ENCODE measurements around the gene ZNF608.

ZNF608 gene

GRCh38 chr5:124752854-124753720 is 6.6 kb upstream of the ZNF608 start:
- WGBS, 2 donors (ENCODE audit: extremely low coverage in 2 of 2, insufficient read length in 2 of 2, insufficient replicate concordance in 1 of 2): no CpG with 5 or more reads among the region's 6 CpGs

GRCh38 chr5:124751031-124751430 is 4.6 kb upstream of the ZNF608 start:
- Histone ChIP-seq H2BK12ac (ENCODE audit: low read length) (no peak overlapping the region), H2BK15ac (ENCODE audit: low read length) (no peak overlapping the region), H3K4me2 (ENCODE audit: insufficient read depth, low read length, poor library complexity, severe bottlenecking) (no peak overlapping the region), H3K9me3 (replicated peaks in 1 of 2; ENCODE audit: control insufficient read depth in 2 of 2, insufficient read depth in 1 of 2, low read depth in 1 of 2, low read length in 2 of 2) (no peaks in the 10 kb centered on the region), H2AFZ (ENCODE audit: low read length) (no peak overlapping the region), H3K4me3 (ENCODE audit: low read length in 2 of 2) (no peak overlapping the region), H3K23ac (ENCODE audit: low read depth, low read length, poor library complexity) (no peak overlapping the region), H3K79me1 (ENCODE audit: low read depth, low read length) (no peaks in the 10 kb centered on the region), H3K9ac (ENCODE audit: low read depth, low read length, poor library complexity) (no peak overlapping the region), H3K36me3 (replicated peaks in 1 of 2; ENCODE audit: control insufficient read depth in 2 of 2, insufficient read depth in 2 of 2, low read length in 2 of 2) (no peaks in the 10 kb centered on the region), H3K27me3 (ENCODE audit: control insufficient read depth in 3 of 3, insufficient read depth in 3 of 3, low read depth in 1 of 3, low read length in 3 of 3) (no peaks in the 10 kb centered on the region), H3K4ac (ENCODE audit: low read length) (no peak overlapping the region), H3K4me1 (ENCODE audit: control insufficient read depth in 2 of 2, insufficient read depth in 1 of 2, low read depth in 1 of 2, low read length in 2 of 2) (peaks cover 3 to 17% of the 10 kb centered on the region in 2 donors), H2BK120ac (ENCODE audit: low read depth, low read length) (no peak overlapping the region), H3K27ac (replicated peaks; ENCODE audit: low read length) (no peak overlapping the region), H4K8ac (ENCODE audit: low read depth, low read length) (no peak overlapping the region), H2BK5ac (ENCODE audit: low read length) (no peak overlapping the region), H4K91ac (ENCODE audit: low read depth, low read length, poor library complexity) (no peak overlapping the region), H2AK5ac (ENCODE audit: low read depth, low read length) (no peak overlapping the region), H3K18ac (ENCODE audit: low read length) (no peak overlapping the region), H3K14ac (ENCODE audit: low read length) (no peak overlapping the region)
- no peak for DNase-seq (ENCODE audit: low spot score)
- no CpG with 5 or more reads among the region's 2 CpGs for WGBS, 2 donors (ENCODE audit: extremely low coverage in 2 of 2, insufficient read length in 2 of 2, insufficient replicate concordance in 1 of 2)

More at GRCh38 chr5:124752854-124753720, 6.6 kb upstream of the ZNF608 start:
- no peaks in the 10 kb centered on the region for H3K27me3 ChIP-seq (ENCODE audit: control insufficient read depth in 3 of 3, insufficient read depth in 3 of 3, low read depth in 1 of 3, low read length in 3 of 3)
- H3K4me3 ChIP-seq (ENCODE audit: low read length in 2 of 2): no peak overlapping the region
- H3K9ac ChIP-seq (ENCODE audit: low read depth, low read length, poor library complexity): no peak overlapping the region
- no peak overlapping the region for H3K4ac ChIP-seq (ENCODE audit: low read length)
- no peak overlapping the region for H3K18ac ChIP-seq (ENCODE audit: low read length)
- no peak for DNase-seq (ENCODE audit: low spot score)
- H4K91ac ChIP-seq (ENCODE audit: low read depth, low read length, poor library complexity): no peak overlapping the region
- no peak overlapping the region for H2AFZ ChIP-seq (ENCODE audit: low read length)
- H3K36me3 ChIP-seq (replicated peaks in 1 of 2; ENCODE audit: control insufficient read depth in 2 of 2, insufficient read depth in 2 of 2, low read length in 2 of 2): no peaks in the 10 kb centered on the region
- no peak overlapping the region for H2BK120ac ChIP-seq (ENCODE audit: low read depth, low read length)
- H4K8ac ChIP-seq (ENCODE audit: low read depth, low read length): no peak overlapping the region
- H3K4me2 ChIP-seq (ENCODE audit: insufficient read depth, low read length, poor library complexity, severe bottlenecking): no peak overlapping the region
- no peak overlapping the region for H2AK5ac ChIP-seq (ENCODE audit: low read depth, low read length)
- no peaks in the 10 kb centered on the region for H3K79me1 ChIP-seq (ENCODE audit: low read depth, low read length)
- H3K4me1 ChIP-seq (ENCODE audit: control insufficient read depth in 2 of 2, insufficient read depth in 1 of 2, low read depth in 1 of 2, low read length in 2 of 2): peaks cover 3 to 17% of the 10 kb centered on the region in 2 donors
- H2BK15ac ChIP-seq (ENCODE audit: low read length): no peak overlapping the region
- no peak overlapping the region for H2BK12ac ChIP-seq (ENCODE audit: low read length)
- no peak overlapping the region for H3K27ac ChIP-seq (replicated peaks; ENCODE audit: low read length)
- no peak overlapping the region for H2BK5ac ChIP-seq (ENCODE audit: low read length)
- H3K23ac ChIP-seq (ENCODE audit: low read depth, low read length, poor library complexity): no peak overlapping the region
- no peak overlapping the region for H3K14ac ChIP-seq (ENCODE audit: low read length)
- H3K9me3 ChIP-seq (replicated peaks in 1 of 2; ENCODE audit: control insufficient read depth in 2 of 2, insufficient read depth in 1 of 2, low read depth in 1 of 2, low read length in 2 of 2): no peaks in the 10 kb centered on the region

DNA sequence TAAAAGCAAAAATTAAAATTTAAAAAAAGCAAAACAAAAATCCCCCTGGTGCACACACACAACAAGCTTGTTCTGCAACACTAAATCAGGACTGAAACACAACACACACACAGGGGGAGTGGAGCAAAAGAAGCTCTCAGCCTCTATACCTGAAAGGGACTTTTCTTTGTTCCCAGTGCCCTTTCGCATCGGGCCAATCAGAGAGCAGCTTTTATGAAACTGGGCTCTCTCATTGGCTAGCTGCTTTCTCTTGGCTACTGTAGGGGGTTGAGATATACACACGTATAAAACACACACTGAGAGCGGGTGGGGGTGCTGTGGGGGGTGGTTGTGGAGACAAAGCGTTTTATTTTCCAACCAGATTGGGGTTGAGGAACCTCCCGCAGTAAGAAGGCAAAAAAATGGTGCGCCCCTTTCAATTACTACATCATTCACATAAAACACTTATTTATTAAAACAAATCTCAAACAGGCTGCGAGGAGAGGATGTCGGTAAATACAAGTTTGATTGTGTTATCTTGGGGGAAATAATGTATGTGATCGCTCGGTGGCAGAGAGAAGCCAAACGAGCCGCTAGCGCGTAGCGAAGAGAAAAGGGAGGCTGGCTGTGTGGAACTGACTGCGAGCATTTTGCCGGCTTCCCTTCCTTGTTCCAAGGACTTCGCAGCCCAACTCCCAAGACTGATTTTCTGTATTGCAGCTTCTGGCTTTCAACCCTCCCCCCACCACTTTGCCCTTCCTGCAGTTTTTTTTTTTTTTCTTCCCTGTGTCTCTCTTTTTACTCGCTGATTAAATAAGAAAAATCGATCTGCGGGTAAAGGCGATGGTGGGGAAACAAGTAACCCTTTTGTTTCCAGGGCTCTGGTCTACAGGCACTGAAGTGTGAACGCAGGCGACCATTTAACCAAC is 2.5 kb upstream of the ZNF608 start:
- Histone ChIP-seq H3K27me3 (ENCODE audit: control insufficient read depth in 3 of 3, insufficient read depth in 3 of 3, low read depth in 1 of 3, low read length in 3 of 3) (no peaks in the 10 kb centered on the region), H2BK120ac (ENCODE audit: low read depth, low read length) (no peak overlapping the region), H3K9ac (ENCODE audit: low read depth, low read length, poor library complexity) (no peak overlapping the region), H4K8ac (ENCODE audit: low read depth, low read length) (no peak overlapping the region), H2BK12ac (ENCODE audit: low read length) (no peak overlapping the region), H3K4me2 (ENCODE audit: insufficient read depth, low read length, poor library complexity, severe bottlenecking) (peak overlapping the region; percentile 82), H3K4me1 (ENCODE audit: control insufficient read depth in 2 of 2, insufficient read depth in 1 of 2, low read depth in 1 of 2, low read length in 2 of 2) (peaks cover 0 to 13% of the 10 kb centered on the region in 2 donors), H3K14ac (ENCODE audit: low read length) (no peak overlapping the region), H3K23ac (ENCODE audit: low read depth, low read length, poor library complexity) (no peak overlapping the region), H2BK15ac (ENCODE audit: low read length) (no peak overlapping the region), H3K27ac (replicated peaks; ENCODE audit: low read length) (peak overlapping the region; percentile 90), H2AK5ac (ENCODE audit: low read depth, low read length) (no peak overlapping the region), H3K4me3 (ENCODE audit: low read length in 2 of 2) (peak overlapping the region; percentile 66 to 74), H3K18ac (ENCODE audit: low read length) (no peak overlapping the region), H3K36me3 (replicated peaks in 1 of 2; ENCODE audit: control insufficient read depth in 2 of 2, insufficient read depth in 2 of 2, low read length in 2 of 2) (peaks cover 0 to 9% of the 10 kb centered on the region in 2 donors), H3K9me3 (replicated peaks in 1 of 2; ENCODE audit: control insufficient read depth in 2 of 2, insufficient read depth in 1 of 2, low read depth in 1 of 2, low read length in 2 of 2) (no peaks in the 10 kb centered on the region), H4K91ac (ENCODE audit: low read depth, low read length, poor library complexity) (no peak overlapping the region), H2AFZ (ENCODE audit: low read length) (peak overlapping the region; percentile 3), H3K4ac (ENCODE audit: low read length) (no peak overlapping the region), H3K79me1 (ENCODE audit: low read depth, low read length) (no peaks in the 10 kb centered on the region), H2BK5ac (ENCODE audit: low read length) (no peak overlapping the region)
- DNase-seq (ENCODE audit: low spot score): peak; percentile 83
- WGBS, 2 donors (ENCODE audit: extremely low coverage in 2 of 2, insufficient read length in 2 of 2, insufficient replicate concordance in 1 of 2): no CpG with 5 or more reads among the region's 25 CpGs
